Astrocyte (in vitro differentiated cells and primary cell): ENCODE measurements around the gene TARP.

Experiments used
- DNase-seq: peaks from one replicate; pipeline ENCODE4 v3.0.0-alpha.2; 2010; ENCODE audit warnings: low read depth
- FAIRE-seq: peaks from 2 replicates; lab custom pipeline; 2011; peaks lifted over from hg19 to GRCh38; lab: Jason Lieb, UNC
- H2AFZ ChIP-seq: 2 replicates; pipeline ENCODE4 v1.6.0; 2012; ENCODE audit warnings: low read depth, low read length, inconsistent platforms
- H3K27ac ChIP-seq: 2 replicates; pipeline ENCODE4 v1.5.1; 2011; ENCODE audit warnings: low read depth, low read length, inconsistent platforms
- H3K27me3 ChIP-seq: 2 replicates; pipeline ENCODE4 v1.6.0; 2011; ENCODE audit warnings: low read length, inconsistent platforms; ENCODE audit not compliant: insufficient read depth
- H3K36me3 ChIP-seq: 2 replicates; pipeline ENCODE4 v1.5.1; 2011; ENCODE audit warnings: low read length, inconsistent platforms; ENCODE audit not compliant: insufficient read depth
- H3K4me1 ChIP-seq: 2 replicates; pipeline ENCODE4 v1.5.1; 2011; ENCODE audit warnings: low read length, inconsistent platforms; ENCODE audit not compliant: insufficient read depth
- H3K4me2 ChIP-seq: 2 replicates; pipeline ENCODE4 v1.6.0; 2012; ENCODE audit warnings: low read length, inconsistent platforms
- H3K4me3 ChIP-seq: 2 replicates; pipeline ENCODE4 v1.5.1; 2011; ENCODE audit warnings: low read depth, mild to moderate bottlenecking, low read length, inconsistent platforms; ENCODE audit not compliant: insufficient read depth
- H3K79me2 ChIP-seq: 2 replicates; pipeline ENCODE4 v1.6.0; 2012; ENCODE audit warnings: mild to moderate bottlenecking, low read length, inconsistent platforms; ENCODE audit not compliant: insufficient read depth
- H3K9ac ChIP-seq: 2 replicates; pipeline ENCODE4 v1.6.0; 2012; ENCODE audit warnings: mild to moderate bottlenecking, low read length, inconsistent platforms
- H3K9me3 ChIP-seq: 2 replicates; pipeline ENCODE4 v1.5.1; 2012; ENCODE audit warnings: low read depth, mild to moderate bottlenecking, low read length, inconsistent platforms; ENCODE audit not compliant: insufficient read depth
- H4K20me1 ChIP-seq: 2 replicates; pipeline ENCODE4 v1.6.0; 2012; ENCODE audit warnings: low read length, inconsistent platforms; ENCODE audit not compliant: insufficient read depth
- H3K27ac Mint-ChIP-seq: one replicate; pipeline ENCODE4 v1.8.0; 2021; ENCODE audit warnings: mild to moderate bottlenecking, mixed read lengths; ENCODE audit not compliant: unreplicated experiment
- H3K27me3 Mint-ChIP-seq: one replicate; pipeline ENCODE4 v1.8.0; 2021; ENCODE audit warnings: low read depth, mixed read lengths; ENCODE audit not compliant: unreplicated experiment
- H3K36me3 Mint-ChIP-seq: one replicate; pipeline ENCODE4 v1.8.0; 2021; ENCODE audit warnings: low read depth, mixed read lengths; ENCODE audit not compliant: unreplicated experiment
- H3K4me1 Mint-ChIP-seq: one replicate; pipeline ENCODE4 v1.8.0; 2021; ENCODE audit warnings: low read depth, mixed read lengths; ENCODE audit not compliant: unreplicated experiment
- H3K4me3 Mint-ChIP-seq: one replicate; pipeline ENCODE4 v1.8.0; 2021; ENCODE audit warnings: mild to moderate bottlenecking, moderate library complexity, mixed read lengths; ENCODE audit not compliant: unreplicated experiment
- H3K9me3 Mint-ChIP-seq: one replicate; pipeline ENCODE4 v1.8.0; 2021; ENCODE audit warnings: mild to moderate bottlenecking, mixed read lengths; ENCODE audit not compliant: unreplicated experiment
- EZH2 ChIP-seq: IDR thresholded peaks from 2 replicates; pipeline ENCODE4 v1.6.1; 2012; ENCODE audit warnings: mild to moderate bottlenecking, low read length, inconsistent platforms; ENCODE audit not compliant: insufficient read depth
- TF ChIP-seq, protein P1 (sequence below): IDR thresholded peaks from 2 replicates; pipeline ENCODE4 v1.5.1; 2011; ENCODE audit warnings: low read depth, mild to moderate bottlenecking, inconsistent platforms, low read length, moderate library complexity; ENCODE audit not compliant: insufficient read depth

TARP gene

DNA sequence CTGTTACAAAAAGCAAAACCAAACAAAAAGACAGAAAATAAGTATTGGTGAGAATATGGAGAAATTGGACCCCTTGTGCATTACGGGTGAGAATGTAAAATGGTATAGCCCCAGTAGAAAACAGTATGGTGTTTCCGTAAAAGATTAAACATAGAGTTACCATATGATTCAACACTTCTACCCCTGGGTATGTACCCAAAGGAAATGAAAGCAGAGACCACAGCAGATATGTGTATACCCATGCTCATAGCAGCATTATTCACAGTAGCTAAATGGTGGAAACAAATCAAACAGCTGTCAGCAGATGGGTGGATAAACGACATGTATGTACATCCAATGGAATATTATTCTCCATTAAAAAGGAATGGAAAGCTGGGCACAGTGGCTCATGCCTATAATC, 53.0 kb downstream of the TARP start:
- H3K4me3 ChIP-seq = no peak overlapping the region
- Mint-ChIP-seq H3K27ac (no peak overlapping the region), H3K27me3 (no peaks in the 10 kb centered on the region), H3K4me1 (peaks cover 5% of the 10 kb centered on the region), H3K9me3 (no peaks in the 10 kb centered on the region), H3K4me3 (no peak overlapping the region), H3K36me3 (peaks cover 4% of the 10 kb centered on the region)
- H3K9me3 ChIP-seq = no peaks in the 10 kb centered on the region
- H3K79me2 ChIP-seq = no peaks in the 10 kb centered on the region
- peaks cover 10% of the 10 kb centered on the region for H4K20me1 ChIP-seq
- H3K27me3 ChIP-seq = no peaks in the 10 kb centered on the region
- H3K4me2 ChIP-seq = no peak overlapping the region
- H2AFZ ChIP-seq = no peak overlapping the region
- H3K4me1 ChIP-seq = peaks cover 2% of the 10 kb centered on the region
- no peak overlapping the region for H3K9ac ChIP-seq
- H3K36me3 ChIP-seq = peaks cover 39% of the 10 kb centered on the region
- no peak overlapping the region for H3K27ac ChIP-seq
- no peak for DNase-seq
- no peak for FAIRE-seq
- TF ChIP-seq, protein P1, sequence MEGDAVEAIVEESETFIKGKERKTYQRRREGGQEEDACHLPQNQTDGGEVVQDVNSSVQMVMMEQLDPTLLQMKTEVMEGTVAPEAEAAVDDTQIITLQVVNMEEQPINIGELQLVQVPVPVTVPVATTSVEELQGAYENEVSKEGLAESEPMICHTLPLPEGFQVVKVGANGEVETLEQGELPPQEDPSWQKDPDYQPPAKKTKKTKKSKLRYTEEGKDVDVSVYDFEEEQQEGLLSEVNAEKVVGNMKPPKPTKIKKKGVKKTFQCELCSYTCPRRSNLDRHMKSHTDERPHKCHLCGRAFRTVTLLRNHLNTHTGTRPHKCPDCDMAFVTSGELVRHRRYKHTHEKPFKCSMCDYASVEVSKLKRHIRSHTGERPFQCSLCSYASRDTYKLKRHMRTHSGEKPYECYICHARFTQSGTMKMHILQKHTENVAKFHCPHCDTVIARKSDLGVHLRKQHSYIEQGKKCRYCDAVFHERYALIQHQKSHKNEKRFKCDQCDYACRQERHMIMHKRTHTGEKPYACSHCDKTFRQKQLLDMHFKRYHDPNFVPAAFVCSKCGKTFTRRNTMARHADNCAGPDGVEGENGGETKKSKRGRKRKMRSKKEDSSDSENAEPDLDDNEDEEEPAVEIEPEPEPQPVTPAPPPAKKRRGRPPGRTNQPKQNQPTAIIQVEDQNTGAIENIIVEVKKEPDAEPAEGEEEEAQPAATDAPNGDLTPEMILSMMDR = no peak
- TF ChIP-seq EZH2 = no peak

- Histone ChIP-seq H3K9me3 (no peaks in the 10 kb centered on the region), H4K20me1 (peaks cover 18% of the 10 kb centered on the region), H3K27ac (no peak overlapping the region), H3K36me3 (peaks cover 34% of the 10 kb centered on the region), H3K9ac (no peak overlapping the region), H3K79me2 (peaks cover under 1% of the 10 kb centered on the region), H3K4me2 (no peak overlapping the region), H3K27me3 (no peaks in the 10 kb centered on the region), H3K4me1 (peaks cover 8% of the 10 kb centered on the region), H2AFZ (no peak overlapping the region), H3K4me3 (no peak overlapping the region)
- Mint-ChIP-seq H3K9me3 (no peaks in the 10 kb centered on the region), H3K4me3 (no peak overlapping the region), H3K36me3 (peaks cover 5% of the 10 kb centered on the region), H3K27me3 (no peaks in the 10 kb centered on the region), H3K4me1 (no peaks in the 10 kb centered on the region), H3K27ac (no peak overlapping the region)
- no peak for FAIRE-seq
- DNase-seq = no peak
- TF ChIP-seq, protein P1 = no peak
- TF ChIP-seq EZH2 = no peak
Observed at GRCh38 chr7:38217672-38218071, 55.8 kb downstream of the TARP start.

DNA sequence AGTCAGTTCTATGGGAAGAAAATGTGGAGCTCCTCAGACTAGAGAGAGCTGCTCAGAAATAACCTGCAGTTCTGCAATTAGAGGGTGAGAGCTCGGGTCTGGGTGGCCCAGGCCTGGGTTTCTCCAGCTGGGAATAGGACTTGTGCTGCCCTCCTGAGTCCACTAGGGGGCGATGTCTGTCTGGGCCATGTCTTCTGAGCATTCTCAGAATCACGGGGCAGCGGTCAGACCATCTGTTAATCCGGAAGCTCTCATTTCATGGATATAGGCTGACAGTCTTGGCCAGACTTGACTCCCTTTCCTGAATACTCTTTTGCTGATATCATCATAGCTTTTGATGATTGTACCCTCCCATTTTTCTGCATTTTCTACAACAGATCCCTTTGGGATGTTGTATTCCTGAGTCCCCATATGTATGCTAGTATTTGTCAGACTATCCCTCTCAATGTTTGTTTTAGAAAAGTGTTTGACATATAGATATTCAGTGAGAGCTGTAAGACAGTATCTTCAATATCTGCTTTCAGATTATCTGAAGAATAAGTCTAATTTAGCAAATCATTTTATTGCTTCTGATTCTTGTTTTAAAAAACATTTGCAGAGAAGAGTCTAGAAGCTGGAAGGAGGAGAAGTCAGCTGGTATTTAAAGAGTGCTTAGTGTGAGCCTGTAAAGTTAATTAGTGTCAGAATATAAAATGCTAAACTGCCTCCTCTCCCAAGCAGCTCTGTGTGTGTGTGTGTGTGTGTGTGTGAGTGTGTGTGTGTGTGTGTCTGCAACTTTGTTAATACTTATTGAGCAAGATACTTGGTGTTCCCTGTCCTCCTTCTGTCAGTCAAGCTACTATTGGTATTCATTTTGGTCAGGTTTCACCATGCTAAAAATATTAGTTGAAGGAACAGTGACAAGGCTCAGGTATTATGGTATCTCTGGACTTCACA, 57.4 kb downstream of the TARP start:
- Mint-ChIP-seq H3K4me1 (peaks cover 9% of the 10 kb centered on the region), H3K36me3 (peaks cover 13% of the 10 kb centered on the region), H3K4me3 (no peak overlapping the region), H3K9me3 (no peaks in the 10 kb centered on the region), H3K27me3 (no peaks in the 10 kb centered on the region), H3K27ac (peak overlapping the region; percentile 48)
- Histone ChIP-seq H4K20me1 (peaks cover 33% of the 10 kb centered on the region), H3K27me3 (no peaks in the 10 kb centered on the region), H3K36me3 (peaks cover 35% of the 10 kb centered on the region), H3K4me2 (peak overlapping the region; percentile 4), H2AFZ (no peak overlapping the region), H3K4me1 (peaks cover 8% of the 10 kb centered on the region), H3K27ac (no peak overlapping the region), H3K79me2 (peaks cover 10% of the 10 kb centered on the region), H3K9me3 (no peaks in the 10 kb centered on the region), H3K9ac (no peak overlapping the region), H3K4me3 (no peak overlapping the region)
- DNase-seq = peak; percentile 92
- FAIRE-seq = peak; percentile 65
- TF ChIP-seq, protein P1 = peak; percentile 95
- no peak for TF ChIP-seq EZH2
